Transverse colon (tissue), 4 donors: ENCODE measurements around the gene SNX18.
"Not testable (repeated sequence)": the region's sequence is repeated elsewhere in the genome, so short reads cannot be mapped to it uniquely, and the experiment has no call there.

Experiments used
- CTCF ChIP-seq, 5 experiments: fragments of 200-600 bp in 3 of 5; fragments of 450-650 bp in 2 of 5; sonication (generic) in 3 of 5; IDR thresholded peaks; 1 replicate in 2 of 5; 2 replicates in 3 of 5; pipeline ENCODE4 v1.5.1; 2016 to 2017; ENCODE audit warnings: antibody characterized with exemption in 5 of 5, inconsistent platforms in 3 of 5, mild to moderate bottlenecking in 2 of 5, moderate library complexity in 1 of 5
- POLR2A ChIP-seq: fragments of 450-650 bp; IDR thresholded peaks from one replicate; pipeline ENCODE4 v1.6.1; 2016; ENCODE audit warnings: antibody characterized with exemption, mild to moderate bottlenecking, moderate library complexity
- POLR2AphosphoS5 ChIP-seq, 3 donors: sonication (generic); formaldehyde crosslinking; IDR thresholded peaks; one replicate each; pipeline ENCODE4 v1.6.1; 2016; ENCODE audit warnings: antibody characterized with exemption in 3 of 3

- not testable (repeated sequence) for TF ChIP-seq POLR2AphosphoS5 (IDR thresholded peaks at IDR 0.05); CTCF (IDR thresholded peaks at IDR 0.05); POLR2A
Observed at GRCh38 chr5:54485659-54486058, 31.9 kb upstream of the SNX18 start.
